HG02885 (cell line): ENCODE results near the gene GFI1.
A peak's percentile ranks its signal among the peaks of the same experiment; 100 is the strongest.
"Not testable (repeated sequence)": the region's sequence is repeated elsewhere in the genome, so short reads cannot be mapped to it uniquely, and the experiment has no call there.

Experiments used
- ATAC-seq: cut with Tn5 transposase; IDR thresholded peaks from one replicate; pipeline ENCODE4 v1.9.1; 2021; ENCODE audit warnings: mild to moderate bottlenecking; ENCODE audit not compliant: unreplicated experiment, poor library complexity

The GFI1 gene

DNA sequence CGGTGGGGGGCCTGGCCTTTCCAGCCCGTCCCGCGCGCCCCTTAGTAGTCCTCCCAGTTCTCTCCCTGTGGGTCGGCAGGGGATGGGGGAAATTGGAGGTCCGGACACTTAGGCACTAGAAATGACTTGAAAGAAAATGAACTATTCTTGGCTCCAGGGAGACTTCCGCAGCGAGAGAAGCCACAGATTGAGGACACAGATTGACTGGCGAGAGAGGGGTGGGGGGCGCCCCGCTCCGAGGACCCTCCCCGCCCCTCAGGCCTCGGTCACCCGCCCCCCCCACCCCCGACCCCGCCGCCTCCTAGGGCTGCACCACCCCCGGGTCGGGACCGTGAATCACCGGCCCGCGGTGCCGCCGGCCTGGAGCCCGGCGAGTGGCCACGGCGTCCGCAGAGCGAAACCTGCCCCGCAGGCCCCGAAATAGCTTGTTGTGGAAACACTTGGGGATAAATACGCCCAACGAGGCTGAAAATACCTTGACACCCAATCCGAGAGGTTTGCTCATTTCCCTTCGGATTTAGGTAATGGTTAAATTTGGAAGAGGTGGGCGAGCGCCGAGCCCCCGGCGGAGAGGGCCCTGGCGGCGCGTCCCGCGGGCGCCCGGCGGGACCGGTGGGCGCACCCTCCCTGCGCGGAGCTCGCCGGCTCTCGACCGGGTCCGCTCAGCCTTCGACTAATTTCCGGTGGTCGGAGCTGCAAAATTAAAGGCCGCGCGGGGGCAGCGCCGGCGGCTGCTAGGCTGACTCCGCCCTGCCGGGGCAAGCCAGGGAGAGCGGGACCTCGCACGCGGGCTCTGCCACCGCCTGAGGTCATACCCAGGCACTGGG is at the start of gene GFI1:
Gene GFI1 (minus strand): TSS at position 675 of the 827 bp plus-strand sequence. CDS start 3,438 bp downstream, outside the sequence.
- ATAC-seq = peak; percentile 23

DNA sequence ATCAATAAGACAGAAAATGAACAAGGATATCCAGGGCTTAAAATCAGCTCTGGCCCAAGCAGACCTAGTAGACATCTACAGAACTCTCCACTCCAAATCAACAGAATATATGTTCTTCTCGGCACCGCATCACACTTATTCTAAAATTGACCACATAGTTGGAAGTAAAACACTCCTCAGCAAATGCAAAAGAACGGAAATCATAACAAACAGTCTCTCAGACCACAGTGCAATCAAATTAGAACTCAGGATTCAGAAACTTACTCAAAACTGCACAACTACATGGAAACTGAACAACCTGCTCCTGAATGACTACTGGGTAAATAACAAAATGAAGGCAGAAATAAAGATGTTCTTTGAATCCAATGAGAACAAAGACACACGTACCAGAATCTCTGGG is 45.6 kb upstream of the GFI1 start:
- not testable (repeated sequence) for ATAC-seq

DNA sequence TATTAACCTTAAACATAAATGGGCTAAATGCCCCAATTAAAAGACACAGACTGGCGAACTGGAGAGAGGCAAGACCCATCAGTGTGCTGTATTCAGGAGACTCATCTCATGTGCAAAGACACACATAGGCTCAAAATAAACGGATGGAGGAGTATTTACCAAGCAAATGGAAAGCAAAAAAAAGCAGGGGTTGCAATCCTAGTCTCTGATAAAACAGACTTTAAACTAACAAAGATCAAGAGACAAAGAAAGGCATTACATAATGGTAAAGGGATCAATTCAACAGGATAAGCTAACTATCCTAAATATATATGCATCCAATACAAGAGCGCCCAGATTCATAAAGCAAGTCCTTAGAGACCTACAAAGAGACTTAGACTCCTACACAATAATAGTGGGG is 45.2 kb upstream of the GFI1 start:
- ATAC-seq = not testable (repeated sequence)

DNA sequence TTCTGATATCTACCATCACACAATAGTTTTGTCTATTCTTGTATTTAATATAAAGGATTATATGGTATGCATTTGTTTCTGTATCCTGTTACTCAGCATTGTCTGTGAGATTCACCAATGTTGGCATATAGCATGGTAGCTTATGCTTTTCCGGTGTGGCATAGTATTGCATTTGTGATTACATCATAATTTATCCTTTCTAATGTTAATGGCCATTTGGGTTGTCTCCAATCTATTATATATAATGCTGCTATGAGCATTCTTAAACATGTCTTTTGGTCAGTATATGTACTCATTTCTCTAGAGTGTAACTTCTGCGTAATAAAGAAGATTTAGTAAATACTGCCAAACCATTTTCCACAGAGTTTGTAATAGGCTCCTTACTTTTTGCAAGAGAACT is 40.9 kb upstream of the GFI1 start:
- ATAC-seq = no peak

DNA sequence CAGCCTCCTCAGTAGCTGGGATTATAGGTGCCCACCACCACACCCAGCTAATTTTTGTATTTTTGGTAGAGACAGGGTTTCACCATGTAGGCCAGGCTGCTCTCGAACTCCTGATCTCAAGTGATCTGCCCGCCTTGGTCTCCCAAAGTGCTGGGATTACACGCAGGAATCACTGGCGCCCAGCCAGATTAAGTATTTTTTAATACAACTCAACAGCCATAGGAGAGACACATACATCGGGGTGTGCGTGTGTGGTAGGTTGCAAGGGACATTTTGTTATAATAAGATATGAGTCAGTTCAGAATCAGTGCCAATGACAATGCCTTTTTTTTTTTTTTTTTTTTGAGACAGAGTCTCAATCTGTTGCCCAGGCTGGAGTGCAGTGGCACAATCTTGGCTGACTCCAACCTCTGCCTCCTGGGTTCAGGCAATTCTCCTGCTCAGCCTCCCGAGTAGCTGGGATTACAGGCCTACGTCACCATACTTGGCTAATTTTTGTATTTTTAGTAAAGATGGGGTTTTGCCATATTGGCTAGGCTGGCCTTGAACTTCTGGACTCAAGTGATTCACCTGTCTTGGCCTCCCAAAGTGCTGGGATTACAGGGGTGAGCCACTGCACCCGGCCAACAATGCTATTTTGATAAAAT is 38.3 kb upstream of the GFI1 start:
- not testable (repeated sequence) for ATAC-seq

DNA sequence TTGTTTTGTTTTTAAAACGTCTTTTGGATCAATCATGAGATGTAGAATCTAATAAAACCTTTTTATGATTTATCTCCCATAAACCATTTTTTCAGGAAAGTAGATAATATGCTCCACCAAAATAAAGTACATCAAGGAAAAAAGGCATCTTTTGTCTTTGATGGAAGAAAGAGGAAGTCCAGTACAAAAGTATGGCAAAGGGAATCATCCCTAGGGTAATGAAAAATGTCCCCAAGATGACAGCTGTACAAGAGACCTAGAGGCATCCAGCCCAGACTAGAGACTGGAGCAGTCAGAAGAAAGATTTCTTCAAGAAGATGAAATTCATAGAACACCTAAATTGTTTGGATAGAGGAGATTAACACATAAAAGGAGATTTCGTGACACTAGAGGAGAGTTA is 32.3 kb upstream of the GFI1 start:
- no peak for ATAC-seq

DNA sequence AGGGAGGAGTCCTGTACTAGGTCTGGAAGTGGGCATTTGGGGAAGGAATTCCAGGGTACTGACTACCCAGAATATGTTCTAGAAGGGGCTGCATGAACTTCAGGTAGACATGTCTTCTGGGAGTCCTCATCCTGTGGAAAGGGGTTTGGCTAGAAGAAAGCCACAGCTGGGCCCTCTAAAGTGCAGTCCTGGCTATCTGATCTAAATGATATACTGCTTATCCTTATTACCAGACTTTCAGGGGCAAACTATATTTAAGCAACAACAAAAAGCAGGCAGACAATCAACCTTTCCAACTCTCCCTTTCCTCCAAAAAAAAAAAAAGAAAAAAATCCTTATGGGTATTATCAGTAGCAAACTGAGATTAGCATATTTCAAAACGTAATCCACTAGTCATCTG is 29.8 kb upstream of the GFI1 start:
- ATAC-seq = no peak

DNA sequence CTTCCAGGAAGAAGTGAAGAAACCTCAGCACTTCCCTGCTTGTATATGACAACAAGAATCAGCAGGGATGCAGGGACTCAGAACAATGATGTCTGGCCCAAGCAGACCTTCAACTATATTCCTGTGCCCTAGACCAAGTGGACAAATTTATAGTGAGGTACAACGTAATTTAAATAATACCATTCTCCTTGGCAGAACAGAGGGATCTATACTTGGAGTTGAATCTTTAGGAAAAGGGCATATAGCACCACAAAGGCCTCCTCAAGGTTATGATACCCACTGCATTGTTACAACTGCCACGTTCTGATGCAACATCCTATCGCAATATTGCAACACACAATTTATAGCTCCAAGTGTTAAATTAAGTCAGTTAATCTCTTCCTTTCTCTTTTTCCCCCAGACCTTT is 29.1 kb upstream of the GFI1 start:
- no peak for ATAC-seq

DNA sequence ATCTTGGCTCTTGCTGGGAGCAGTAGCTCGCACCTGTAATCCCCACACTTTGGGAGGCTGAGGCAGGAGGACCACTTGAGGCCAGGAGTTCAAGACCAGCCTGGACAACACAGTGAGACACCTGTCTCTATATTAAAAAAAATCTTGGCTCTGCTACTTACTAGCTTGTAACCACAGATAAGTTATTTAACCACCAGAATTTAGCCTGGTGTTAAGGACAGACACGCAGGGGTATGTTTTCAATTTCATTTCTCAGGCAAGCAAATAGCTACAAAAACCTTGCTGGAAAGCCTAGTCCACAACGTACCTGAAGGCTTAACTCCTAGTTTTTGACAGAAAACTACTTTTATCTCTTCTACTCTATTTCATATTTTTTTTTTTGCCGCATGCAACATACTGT is 24.8 kb upstream of the GFI1 start:
- ATAC-seq = no peak

DNA sequence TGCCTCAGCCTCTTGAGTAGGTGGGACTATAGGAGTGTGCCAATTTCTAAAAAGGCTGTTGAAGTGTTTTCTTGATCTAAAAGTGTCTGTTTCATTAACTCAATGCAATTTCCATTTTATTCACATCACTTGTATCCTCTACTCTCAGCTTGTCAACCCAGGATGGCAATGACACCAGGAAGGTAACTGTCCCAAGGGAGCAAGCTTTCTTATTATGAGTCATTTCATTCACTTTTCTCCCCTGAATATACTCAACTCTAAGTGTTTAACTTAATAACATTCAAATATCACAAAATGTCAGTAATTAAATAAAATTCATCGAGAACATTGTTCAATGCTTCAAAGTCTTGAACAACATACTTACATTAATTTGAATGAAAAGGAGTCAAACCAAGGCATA is 22.9 kb upstream of the GFI1 start:
- ATAC-seq = no peak

DNA sequence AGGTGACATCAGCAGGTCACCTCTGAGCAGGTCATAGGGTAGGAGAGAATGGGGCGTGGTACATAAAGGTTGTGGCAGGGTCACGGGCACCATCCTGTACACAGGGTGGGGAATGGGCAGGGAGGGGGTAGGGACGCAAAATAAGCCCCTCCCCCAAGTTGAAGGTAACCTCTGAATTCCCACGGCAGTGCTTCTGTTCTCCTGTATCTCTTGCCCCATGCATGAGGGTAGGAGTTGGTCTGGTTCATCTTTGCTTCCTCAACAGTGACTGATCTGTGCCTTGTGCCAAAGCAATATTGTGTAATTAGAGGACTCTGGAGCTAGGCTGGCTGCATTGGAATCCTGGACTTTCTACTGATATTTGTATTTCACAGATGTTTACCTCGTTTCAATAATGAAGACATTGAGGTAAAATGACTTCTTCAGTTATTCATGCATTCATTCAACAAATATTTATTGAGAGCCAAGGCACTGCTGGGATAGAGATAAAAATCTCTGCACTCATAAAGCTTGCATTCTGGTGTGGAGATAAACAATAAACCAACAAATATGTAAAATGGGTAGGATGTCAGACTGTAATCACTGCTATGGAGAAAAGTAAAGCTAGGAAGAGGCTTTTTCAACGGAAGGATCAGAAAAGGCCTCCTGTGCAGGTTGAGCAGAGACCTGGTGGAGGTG is 18.4 kb upstream of the GFI1 start:
- no peak for ATAC-seq

DNA sequence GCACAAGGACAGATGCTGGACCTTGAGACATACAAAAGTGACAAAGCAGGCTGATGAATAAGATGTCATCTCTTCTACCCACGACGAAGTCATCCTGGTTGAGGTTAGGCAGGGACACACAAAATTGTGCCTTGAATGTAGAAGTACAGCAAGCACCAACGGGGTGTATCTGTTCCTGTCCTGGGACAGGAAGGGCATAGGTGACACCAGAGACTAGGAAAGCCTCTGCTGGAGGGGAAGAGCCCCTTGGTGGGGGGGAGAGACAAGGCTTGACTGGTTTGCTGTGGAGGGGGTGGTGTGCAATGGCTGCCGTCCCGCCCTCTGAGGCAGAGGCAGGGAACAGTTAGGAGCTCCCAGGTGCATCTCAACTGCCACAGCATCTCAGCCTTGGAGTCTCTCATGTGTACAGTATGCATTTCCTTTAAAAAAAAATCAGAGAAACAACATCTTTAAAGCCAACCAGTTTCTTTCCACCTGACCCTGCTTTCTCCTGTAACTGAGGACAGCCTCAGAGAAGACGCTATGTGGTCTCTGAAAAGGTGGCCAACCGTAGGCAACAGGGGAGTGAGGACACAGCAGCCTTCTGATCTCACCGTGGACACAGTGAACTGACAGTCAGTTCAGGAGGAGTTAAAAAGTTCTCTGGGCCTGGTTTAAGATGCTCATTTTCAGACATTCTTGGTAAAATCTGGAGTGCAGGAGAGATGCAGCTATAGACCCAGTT is 17.7 kb upstream of the GFI1 start:
- no peak for ATAC-seq

DNA sequence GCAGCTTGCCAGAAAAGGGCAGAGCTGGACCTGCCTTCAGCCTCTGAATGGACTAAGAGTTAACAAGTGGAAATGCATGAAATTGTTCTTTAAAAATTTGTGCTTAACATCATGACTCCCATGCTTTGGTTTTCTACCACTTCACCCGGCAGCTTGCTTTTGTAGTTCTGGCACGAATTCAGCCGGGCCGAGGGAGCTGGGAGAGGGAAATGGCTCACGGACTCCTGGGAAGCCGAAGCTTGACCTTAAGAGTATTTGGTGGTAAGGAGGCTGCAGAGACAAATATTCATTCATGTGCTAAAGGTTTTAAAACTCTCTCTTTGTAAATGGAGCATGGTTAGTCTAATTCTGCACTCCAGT is 17.2 kb upstream of the GFI1 start:
- ATAC-seq = no peak

DNA sequence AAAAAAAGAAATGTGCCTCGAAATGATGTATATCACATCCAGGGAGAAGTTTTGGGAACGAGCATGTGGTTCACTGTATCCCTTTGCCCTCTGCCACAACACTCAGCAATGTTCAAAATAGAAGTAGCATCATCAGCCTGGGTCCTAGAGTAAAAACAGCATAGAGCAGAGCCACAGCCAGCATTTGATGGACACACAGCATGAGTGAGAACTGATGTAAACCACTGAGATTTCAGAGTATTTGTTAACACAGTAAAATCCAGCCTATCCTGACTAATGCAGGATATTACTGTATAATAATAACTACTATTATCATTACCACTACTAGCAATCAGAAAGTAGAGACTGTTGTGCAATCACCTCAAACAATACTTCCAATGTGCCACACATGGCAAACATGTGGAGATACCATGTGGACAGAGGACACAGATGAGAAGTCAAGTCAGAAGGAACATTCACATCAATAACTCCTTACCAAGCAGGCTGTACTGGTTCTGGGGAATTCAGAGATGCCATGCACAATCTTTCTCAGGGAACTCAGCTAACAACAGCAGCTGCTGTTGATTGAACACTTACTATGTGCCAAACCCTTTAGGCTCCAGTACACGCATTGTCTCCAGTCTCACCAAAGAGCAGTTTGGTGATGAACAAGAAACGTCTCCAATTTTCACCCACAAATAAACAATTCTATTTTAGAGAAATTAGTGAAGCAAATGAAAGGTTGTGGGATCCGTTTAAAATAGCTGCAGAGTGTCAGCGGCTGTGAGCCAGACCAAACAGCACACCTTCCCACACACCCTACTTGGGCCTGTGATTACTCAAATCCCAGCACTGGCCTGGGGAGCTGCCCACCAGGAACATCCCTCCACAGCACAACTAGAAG is 16.6 kb upstream of the GFI1 start:
- peak; percentile 62 for ATAC-seq

DNA sequence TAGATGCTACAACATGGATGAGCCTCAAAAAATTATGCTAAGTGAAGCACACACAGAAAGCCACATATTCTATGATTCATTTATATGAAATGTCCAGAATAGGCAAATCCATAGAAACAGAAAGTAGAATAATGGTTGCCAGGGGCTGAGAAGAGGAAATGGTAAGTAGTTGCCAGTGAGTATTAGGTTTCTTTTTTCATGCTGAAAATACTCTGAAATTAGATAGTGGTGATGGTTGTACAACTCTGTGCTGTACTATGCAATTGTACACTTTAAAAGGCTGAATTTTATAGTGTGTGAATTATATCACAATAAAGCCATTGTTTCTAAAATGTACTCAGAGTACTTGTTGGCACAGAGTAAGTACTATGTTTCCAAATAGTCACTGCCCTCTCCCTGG is 15.5 kb upstream of the GFI1 start:
- peak; percentile 35 for ATAC-seq

DNA sequence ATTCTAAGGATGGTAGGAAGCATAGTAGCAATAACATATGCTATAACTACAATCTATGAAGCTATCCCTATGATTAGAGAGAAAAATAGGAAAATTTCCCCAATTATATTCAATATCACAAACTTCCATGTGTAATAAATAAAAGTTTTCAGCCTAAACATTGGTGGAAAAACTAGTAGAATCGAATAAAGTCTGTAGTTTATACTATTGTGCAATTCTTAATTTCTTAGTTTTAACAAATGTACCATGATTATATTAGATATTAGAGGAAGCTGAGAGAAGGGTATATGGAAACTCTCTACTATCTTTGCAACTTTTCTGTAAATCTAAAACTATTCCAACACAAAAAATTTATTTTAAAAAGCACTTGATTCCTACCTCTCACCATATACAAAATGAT is 13.8 kb upstream of the GFI1 start:
- ATAC-seq = no peak

DNA sequence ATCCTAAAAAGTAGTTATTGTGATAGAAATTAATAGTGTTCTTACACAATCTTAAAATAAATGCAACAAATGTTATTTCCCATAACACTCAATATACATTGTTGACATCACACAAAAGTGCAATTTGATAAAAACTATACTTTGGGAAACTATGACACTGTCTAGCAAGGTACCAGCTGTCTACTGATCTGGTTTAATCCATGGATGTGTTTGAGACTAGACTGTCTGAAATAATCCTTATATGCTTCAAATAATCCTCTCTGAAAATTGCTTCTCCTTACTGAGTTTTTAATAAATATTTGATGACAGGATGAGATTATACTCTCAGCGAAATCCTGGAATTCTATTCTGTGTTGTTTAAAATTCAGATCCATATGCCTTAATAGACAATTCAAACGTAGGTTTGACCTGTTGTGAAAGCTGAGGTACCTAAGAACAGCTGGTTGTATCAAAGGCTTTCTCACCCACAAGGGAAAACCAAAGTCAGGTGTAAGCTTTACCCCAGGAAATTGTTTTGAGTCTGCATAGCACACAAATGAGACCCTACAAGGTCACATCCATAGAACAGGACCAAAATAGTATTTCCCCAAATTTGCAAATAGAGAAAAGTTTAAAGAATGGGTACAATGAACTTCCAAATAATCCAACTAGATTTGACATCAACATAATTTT is 8.8 kb upstream of the GFI1 start:
- ATAC-seq = no peak

DNA sequence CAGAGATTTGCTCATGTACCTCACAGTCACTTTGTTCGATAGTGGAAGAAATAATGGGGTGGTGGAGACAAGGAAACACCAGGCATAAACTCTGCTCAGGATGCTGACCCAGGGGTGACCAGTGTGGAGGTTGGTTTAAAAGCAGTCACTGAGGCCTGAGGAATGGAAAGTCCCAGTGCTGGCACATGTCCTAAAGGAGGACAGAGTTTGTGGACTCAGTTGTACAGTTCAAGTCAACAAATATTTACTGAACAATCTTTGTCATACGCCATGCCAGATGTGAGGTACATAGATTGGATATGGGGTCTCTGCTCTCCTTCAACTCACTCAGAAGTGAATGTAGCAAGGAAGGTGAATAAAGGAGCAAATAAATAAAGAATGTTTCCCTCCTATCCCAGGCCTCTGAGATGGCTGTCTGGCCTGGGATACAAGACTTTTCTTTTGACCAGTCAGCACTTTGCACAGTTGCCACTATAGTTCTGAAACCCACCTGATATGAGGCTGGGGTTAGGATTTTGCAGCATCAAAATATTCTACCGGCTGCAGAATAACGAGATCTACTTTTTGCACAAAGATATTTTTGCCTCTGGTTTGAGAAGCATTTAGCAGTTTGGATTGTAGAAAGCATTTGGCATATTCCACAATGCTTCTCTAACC is 7.9 kb upstream of the GFI1 start:
- ATAC-seq = no peak

DNA sequence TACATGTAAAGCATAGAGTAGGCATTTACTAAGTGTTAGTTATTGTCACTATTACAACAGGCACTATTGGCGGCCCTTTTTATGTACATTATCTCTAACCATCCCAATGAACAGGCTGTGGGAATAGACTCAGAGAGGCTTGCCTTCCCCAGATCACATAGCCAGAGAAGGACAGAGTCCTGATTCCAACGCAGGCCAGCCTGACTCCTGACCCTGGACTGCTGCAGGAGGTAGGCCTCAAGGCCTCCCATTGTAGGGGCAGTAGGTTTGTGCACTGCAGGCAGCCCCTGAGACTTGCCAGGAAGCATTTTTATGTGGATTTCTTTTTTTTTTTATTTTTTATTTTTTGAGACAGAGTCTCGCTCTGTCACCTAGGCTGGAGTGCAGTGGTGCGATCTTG is 6.4 kb upstream of the GFI1 start:
- no peak for ATAC-seq
